Fibroblast of villous mesenchyme (primary cell): Measurements from ENCODE around the gene C19orf73. TPM values are rescaled to one million over a fixed set of nuclear protein-coding genes. Genes with fewer than 3 reads are reported as not detected.

Experiments used
- DNase-seq: peaks from one replicate; pipeline ENCODE4 v3.0.0-alpha.2; 2010; ENCODE audit warnings: low read depth
- H3K4me3 ChIP-seq: 2 replicates; pipeline ENCODE4 v1.5.1; 2011; ENCODE audit warnings: low read depth, mild to moderate bottlenecking, low read length
- total RNA-seq: library from RNA; depleted of rRNA; stranded (reverse); fragments of >200 nt; gene quantifications from 2 replicates; pipeline ENCODE4 v1.2.3, GENCODE V29; 2012
- TF ChIP-seq, protein P1 (sequence below): IDR thresholded peaks from 2 replicates; pipeline ENCODE4 v1.5.1; 2012; ENCODE audit warnings: low read depth, mild to moderate bottlenecking, low read length; ENCODE audit not compliant: insufficient read depth

The C19orf73 gene, protein sequence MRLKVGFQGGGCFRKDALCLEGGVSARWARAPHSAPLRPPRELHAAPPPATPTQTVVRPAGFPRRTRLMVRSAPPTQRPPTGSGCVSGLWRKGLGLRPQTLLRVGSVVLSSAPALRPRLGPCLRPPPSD
- 0.32 TPM in 1 of 2 replicates, not detected in the other for total RNA-seq

DNA sequence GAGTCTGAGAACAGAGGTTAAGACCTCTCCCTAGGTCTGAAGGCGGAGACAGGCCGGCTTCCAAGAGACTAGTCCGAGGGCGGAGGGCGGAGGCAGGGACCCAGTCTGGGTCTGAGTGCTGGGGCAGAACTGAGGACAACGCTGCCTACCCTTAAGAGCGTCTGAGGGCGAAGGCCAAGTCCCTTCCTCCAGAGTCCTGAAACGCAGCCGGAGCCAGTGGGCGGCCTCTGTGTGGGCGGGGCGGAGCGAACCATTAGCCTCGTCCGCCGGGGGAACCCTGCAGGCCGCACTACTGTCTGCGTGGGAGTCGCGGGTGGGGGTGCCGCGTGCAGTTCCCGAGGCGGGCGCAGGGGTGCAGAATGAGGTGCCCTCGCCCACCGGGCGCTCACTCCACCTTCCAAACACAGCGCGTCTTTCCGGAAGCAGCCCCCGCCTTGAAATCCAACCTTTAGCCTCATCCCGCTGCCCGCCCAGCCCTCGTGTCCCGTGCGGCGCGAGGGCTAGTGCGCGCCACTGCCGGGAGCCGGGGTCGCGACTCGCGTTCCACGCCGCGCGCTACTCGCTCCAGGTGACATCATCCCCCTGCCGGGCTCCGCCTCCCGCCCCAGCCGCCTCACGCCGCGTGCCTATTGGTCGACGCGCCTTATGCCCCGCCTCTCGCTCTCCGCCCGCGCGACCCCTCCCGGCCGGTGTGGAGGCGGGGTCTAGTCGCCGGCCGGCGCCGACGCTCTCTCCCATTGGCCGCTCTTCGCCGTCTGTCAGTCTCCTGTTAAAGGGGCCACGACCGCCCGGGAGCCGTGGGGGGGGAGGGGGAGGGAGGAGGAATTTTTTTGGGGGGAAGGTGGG is at the start of gene C19orf73:
Gene C19orf73, minus strand, starts transcription at position 579 of the 846 bp plus-strand sequence. Its CDS starts 121 bp downstream, at position 458.
- TF ChIP-seq, protein P1, sequence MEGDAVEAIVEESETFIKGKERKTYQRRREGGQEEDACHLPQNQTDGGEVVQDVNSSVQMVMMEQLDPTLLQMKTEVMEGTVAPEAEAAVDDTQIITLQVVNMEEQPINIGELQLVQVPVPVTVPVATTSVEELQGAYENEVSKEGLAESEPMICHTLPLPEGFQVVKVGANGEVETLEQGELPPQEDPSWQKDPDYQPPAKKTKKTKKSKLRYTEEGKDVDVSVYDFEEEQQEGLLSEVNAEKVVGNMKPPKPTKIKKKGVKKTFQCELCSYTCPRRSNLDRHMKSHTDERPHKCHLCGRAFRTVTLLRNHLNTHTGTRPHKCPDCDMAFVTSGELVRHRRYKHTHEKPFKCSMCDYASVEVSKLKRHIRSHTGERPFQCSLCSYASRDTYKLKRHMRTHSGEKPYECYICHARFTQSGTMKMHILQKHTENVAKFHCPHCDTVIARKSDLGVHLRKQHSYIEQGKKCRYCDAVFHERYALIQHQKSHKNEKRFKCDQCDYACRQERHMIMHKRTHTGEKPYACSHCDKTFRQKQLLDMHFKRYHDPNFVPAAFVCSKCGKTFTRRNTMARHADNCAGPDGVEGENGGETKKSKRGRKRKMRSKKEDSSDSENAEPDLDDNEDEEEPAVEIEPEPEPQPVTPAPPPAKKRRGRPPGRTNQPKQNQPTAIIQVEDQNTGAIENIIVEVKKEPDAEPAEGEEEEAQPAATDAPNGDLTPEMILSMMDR = no peak
- DNase-seq = peak; percentile 94
- peak within 1 kb of the TSS; percentile 68 for H3K4me3 ChIP-seq

DNA sequence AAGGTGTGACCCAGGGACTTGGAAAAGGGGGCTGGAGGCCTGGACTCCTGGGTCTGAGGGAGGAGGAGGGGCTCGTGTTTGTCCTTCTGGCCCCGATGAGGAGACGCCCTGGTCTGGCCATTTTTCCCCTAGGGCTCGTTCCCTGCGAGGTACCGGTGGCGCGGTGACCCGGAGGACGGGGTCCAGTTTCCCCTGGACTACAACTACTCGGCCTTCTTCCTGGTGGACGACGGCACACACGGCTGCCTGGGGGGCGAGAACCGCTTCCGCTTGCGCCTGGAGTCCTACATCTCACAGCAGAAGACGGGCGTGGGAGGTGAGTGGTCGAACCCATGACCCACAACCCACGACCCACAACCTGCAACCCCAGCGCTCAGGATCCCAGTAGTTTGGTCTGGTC is 49.5 kb upstream of the C19orf73 start:
- no peak for DNase-seq
- no peak overlapping the region for H3K4me3 ChIP-seq
- TF ChIP-seq, protein P1 = no peak

DNA sequence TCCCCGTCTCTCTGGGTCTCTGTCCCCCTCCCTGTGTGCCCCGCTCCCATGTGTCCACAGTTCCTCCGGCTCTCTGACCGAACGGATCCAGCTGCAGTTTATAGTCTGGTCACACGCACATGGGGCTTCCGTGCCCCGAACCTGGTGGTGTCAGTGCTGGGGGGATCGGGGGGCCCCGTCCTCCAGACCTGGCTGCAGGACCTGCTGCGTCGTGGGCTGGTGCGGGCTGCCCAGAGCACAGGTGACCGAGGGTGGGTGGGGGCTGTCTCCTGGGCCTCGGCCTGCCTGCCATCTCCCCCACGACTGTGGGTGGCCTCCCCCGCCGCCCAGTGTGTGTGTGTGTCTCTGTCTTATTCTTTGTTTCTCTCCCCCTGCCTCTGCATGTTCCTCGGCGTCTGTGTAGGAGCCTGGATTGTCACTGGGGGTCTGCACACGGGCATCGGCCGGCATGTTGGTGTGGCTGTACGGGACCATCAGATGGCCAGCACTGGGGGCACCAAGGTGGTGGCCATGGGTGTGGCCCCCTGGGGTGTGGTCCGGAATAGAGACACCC is 49.0 kb upstream of the C19orf73 start:
- no peak for DNase-seq
- TF ChIP-seq, protein P1 = no peak
- no peak overlapping the region for H3K4me3 ChIP-seq

DNA sequence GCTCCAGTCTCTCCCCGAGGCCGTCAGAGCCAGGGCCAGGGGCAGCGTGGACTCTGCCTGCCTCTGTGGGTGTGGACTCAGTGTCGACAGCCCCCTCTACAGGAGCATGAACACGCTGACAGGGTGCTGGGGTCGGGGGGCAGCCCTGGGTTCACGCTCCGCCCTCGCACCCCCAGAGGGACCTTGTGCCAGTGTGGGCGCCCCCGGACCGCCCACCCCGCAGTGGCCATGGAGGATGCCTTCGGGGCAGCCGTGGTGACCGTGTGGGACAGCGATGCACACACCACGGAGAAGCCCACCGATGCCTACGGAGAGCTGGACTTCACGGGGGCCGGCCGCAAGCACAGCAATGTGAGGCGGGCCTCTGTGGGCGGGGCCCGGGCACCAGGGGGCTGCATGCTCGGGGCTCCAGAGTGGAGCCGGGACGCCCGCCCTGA is 46.9 kb upstream of the C19orf73 start:
- TF ChIP-seq, protein P1 = no peak
- no peak for DNase-seq

DNA sequence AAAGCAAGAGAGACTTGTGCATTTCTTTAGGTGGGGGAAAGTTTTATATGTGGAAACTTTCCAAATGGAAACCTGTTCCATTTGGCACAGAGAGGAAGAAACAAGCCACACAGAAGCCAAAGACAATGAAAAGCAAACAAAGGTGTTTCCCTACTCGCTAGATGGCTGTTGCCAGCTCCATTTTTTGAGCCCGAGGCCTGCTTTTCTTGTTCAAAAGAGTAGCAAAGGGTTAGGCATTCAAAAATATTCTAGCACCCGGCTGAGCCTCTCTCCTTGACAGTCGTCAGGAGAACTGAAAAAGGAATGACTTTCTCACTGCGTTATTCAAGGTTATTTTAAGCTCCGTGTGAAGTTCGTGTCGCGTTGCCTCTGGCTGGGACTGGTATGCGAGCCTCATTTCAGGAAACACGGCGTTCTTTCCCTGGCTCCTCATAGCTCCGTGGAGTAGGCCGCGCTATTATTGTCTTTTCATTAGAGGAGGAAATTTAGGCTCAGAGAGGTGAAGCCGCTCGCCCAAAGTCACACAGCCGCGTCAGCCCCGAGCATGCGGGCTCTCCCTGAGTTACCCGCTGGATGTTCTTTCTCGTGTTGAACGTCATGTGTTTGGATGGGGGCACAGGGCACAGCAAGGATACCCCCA is 46.3 kb upstream of the C19orf73 start:
- no peak for DNase-seq
- no peak overlapping the region for H3K4me3 ChIP-seq
- TF ChIP-seq, protein P1 = no peak

More for the DNA sequence above, 46.9 kb upstream of the C19orf73 start:
- no peak overlapping the region for H3K4me3 ChIP-seq

DNA sequence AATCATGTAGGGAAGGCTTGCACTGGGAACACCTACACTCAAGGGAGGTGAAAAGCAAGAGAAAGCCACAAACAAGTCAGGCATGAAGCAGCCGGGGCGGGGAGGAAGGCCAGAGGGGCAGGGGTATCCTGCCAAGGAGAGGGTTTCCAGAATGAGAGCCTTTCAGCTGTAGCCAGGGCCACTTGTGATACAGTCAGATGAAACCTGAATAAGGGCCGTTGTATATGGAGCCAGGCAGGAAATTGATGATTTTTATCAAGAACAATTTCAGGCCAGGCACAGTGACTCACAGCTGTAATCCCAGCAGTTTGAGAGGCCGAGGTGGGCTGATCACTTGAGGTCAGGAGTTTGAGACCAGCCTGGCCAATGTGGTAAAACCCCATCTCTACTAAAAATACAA is 43.0 kb upstream of the C19orf73 start:
- TF ChIP-seq, protein P1 = no peak

More for the DNA sequence above, 43.0 kb upstream of the C19orf73 start:
- H3K4me3 ChIP-seq = no peak overlapping the region
- no peak for DNase-seq
